ENCODE data around the gene GTF3C4. TPM values are rescaled to one million over a fixed set of nuclear protein-coding genes. Genes with fewer than 3 reads are reported as not detected.

Gene GTF3C4
- total and polyA plus RNA-seq, 2 of the 8 experiments (the other 6 are each of a cell fraction or from before 2014, with no cell fraction given): 6.8 to 39.2 TPM

- H3K18ac ChIP-seq (ENCODE audit: extremely low read depth, low read length): no peak overlapping the region
- no peaks in the 10 kb centered on the region for H3K27me3 ChIP-seq (replicated peaks in 1 of 4; ENCODE audit: control insufficient read depth in 3 of 4, extremely low read depth in 1 of 4, insufficient read depth in 3 of 4, low read length in 3 of 4)
- WGBS, 2 experiments (ENCODE audit: extremely low coverage in 1 of 2, insufficient coverage in 1 of 2, insufficient read length in 1 of 2, insufficient replicate concordance in 2 of 2, low coverage in 1 of 2, low lambda C conversion rate in 2 of 2, missing lambda C conversion rate in 1 of 2): 91% methylated on average over 20 of the region's 23 CpGs; no CpG with 5 or more reads in 1 of the 2 experiments
- no peak overlapping the region for H3K4me3 ChIP-seq (ENCODE audit: extremely low read depth in 1 of 4, insufficient read depth in 2 of 4, low read depth in 3 of 4, low read length in 4 of 4)
- H3K56ac ChIP-seq (replicated peaks; ENCODE audit: insufficient read length, low read depth, low read length): no peak overlapping the region
- TF ChIP-seq EZH2 (IDR thresholded peaks at IDR 0.05; ENCODE audit: low read depth, low read length, severe bottlenecking) (no peak), TCF12 (IDR thresholded peaks at IDR 0.05; ENCODE audit: low read depth, low read length) (no peak), BCL11A (IDR thresholded peaks at IDR 0.05; ENCODE audit: low read depth in 2 of 2, low read length in 2 of 2) (no peak), SP1 (IDR thresholded peaks at IDR 0.05; ENCODE audit: low read depth, low read length) (no peak), NRF1 (IDR thresholded peaks at IDR 0.05; ENCODE audit: low read depth, low read length) (no peak), RXRA (IDR thresholded peaks at IDR 0.05; ENCODE audit: insufficient read depth, low read depth, low read length) (no peak), KDM4A (IDR thresholded peaks at IDR 0.05; ENCODE audit: low read depth, low read length, severe bottlenecking) (no peak), SIN3A (conservative IDR thresholded peaks at IDR 0.05 in 1 of 2, IDR thresholded peaks at IDR 0.05 in 1 of 2; ENCODE audit: low read depth in 1 of 2, low read length in 2 of 2) (no peak), TAF7 (optimal IDR thresholded peaks at IDR 0.05; ENCODE audit: borderline replicate concordance, low read depth, low read length) (no peak), HDAC6 (IDR thresholded peaks at IDR 0.05; ENCODE audit: low read depth, low read length) (no peak)
- H4K20me1 ChIP-seq (replicated peaks in 1 of 2; ENCODE audit: control insufficient read depth in 1 of 2, insufficient read depth in 2 of 2, low read length in 2 of 2): peaks cover 0 to 2% of the 10 kb centered on the region in 2 experiments
- no peaks in the 10 kb centered on the region for H3K79me1 ChIP-seq (ENCODE audit: low read depth, low read length)
- H2BK120ac ChIP-seq (replicated peaks; ENCODE audit: low read depth, low read length): no peak overlapping the region
- no peaks in the 10 kb centered on the region for H3K23me2 ChIP-seq (ENCODE audit: low read depth, low read length)
- H3K9ac ChIP-seq (replicated peaks in 1 of 4; ENCODE audit: extremely low read depth in 1 of 4, low read depth in 3 of 4, low read length in 3 of 4): no peak overlapping the region
- ChIA-PET POLR2A (ENCODE audit: partially characterized antibody) (interaction anchor here (0.9 kb wide), 1 partner anchor 17 kb away, joined by 4 read pairs; no protein-coding TSS in a partner anchor), CTCF (ENCODE audit: partially characterized antibody) (interaction anchor here (0.8 to 3.4 kb wide), 4 partner anchors 14 to 61 kb away, joined by 3 to 13 read pairs (median 4); no protein-coding TSS in a partner anchor)
- DNase-seq (ENCODE audit: low read depth in 1 of 2, low spot score in 2 of 2) (no peak), FAIRE-seq (no peak)
- no peak overlapping the region for H3K27ac ChIP-seq (ENCODE audit: low read depth, low read length)
- no peak overlapping the region for H3K4me2 ChIP-seq (ENCODE audit: insufficient read depth in 1 of 2, low read depth in 2 of 2, low read length in 2 of 2)
- H4K91ac ChIP-seq (replicated peaks; ENCODE audit: insufficient read length, low read length): no peak overlapping the region
- H2AFZ ChIP-seq (ENCODE audit: low read length): no peak overlapping the region; the same call in 1 of the 2 replicates
- no peak overlapping the region for H2AK5ac ChIP-seq (ENCODE audit: low read depth, low read length)
- no peak overlapping the region for H2BK5ac ChIP-seq (ENCODE audit: low read depth, low read length)
- no peaks in the 10 kb centered on the region for H3K36me3 ChIP-seq (ENCODE audit: control insufficient read depth in 2 of 4, insufficient read depth in 4 of 4, low read length in 3 of 4)
- no peak overlapping the region for H2BK15ac ChIP-seq (ENCODE audit: low read length)
- H3K23ac ChIP-seq (ENCODE audit: insufficient read length): no peak overlapping the region
- no peak overlapping the region for H2BK20ac ChIP-seq (ENCODE audit: low read length)
- no peak overlapping the region for H2BK12ac ChIP-seq (ENCODE audit: low read depth, low read length)
- no peak overlapping the region for H4K8ac ChIP-seq (ENCODE audit: extremely low read depth, insufficient read depth, low read length)
- H4K5ac ChIP-seq (ENCODE audit: insufficient read length, low read depth, low read length): no peak overlapping the region
- no peak overlapping the region for H3K14ac ChIP-seq (ENCODE audit: insufficient read length)
- H3K4ac ChIP-seq (replicated peaks; ENCODE audit: insufficient read length, low read depth, low read length): no peak overlapping the region
- H3K4me1 ChIP-seq (replicated peaks in 1 of 4; ENCODE audit: control insufficient read depth in 3 of 4, insufficient read depth in 4 of 4, low read length in 3 of 4): no peaks in the 10 kb centered on the region
- H3K9me3 ChIP-seq (ENCODE audit: insufficient read depth in 2 of 2, low read depth in 1 of 2, low read length in 1 of 2): 0 out of 4 replicates have a peak, but pooled peaks cover 0 to 4% of the 10 kb centered on the region in 2 experiments
- H3K79me2 ChIP-seq (ENCODE audit: control insufficient read depth in 1 of 2, insufficient read depth in 2 of 2, low read length in 2 of 2): no peaks in the 10 kb centered on the region
These were observed 38.6 kb downstream of the GTF3C4 start for GRCh38 chr9:132708769-132709430.

Data from H1 (cell line).